ENCODE results near the gene PDE4B. TPM values are rescaled to one million over a fixed set of nuclear protein-coding genes. Genes with fewer than 3 reads are reported as not detected.

Gene PDE4B
- polyA plus RNA-seq, 1 donor from 2014 or later: 135 TPM

- peak overlapping the region; percentile 60 for H3K4me3 ChIP-seq (ENCODE audit: low read length)
- H3K27ac ChIP-seq (ENCODE audit: low read length): peak overlapping the region; percentile 46
- H3K4me2 ChIP-seq (ENCODE audit: low read length): peak overlapping the region; percentile 23
- peak overlapping the region; percentile 17 for H3K9ac ChIP-seq (ENCODE audit: low read length)
- no peaks in the 10 kb centered on the region for H4K20me1 ChIP-seq (ENCODE audit: insufficient read depth)
- no peaks in the 10 kb centered on the region for H3K27me3 ChIP-seq (ENCODE audit: insufficient read depth, low read depth, low read length)
- no peaks in the 10 kb centered on the region for H3K36me3 ChIP-seq (ENCODE audit: insufficient read depth, low read length)
- TF ChIP-seq EP300 (conservative IDR thresholded peaks at IDR 0.05; ENCODE audit: poor library complexity, severe bottlenecking) (peak; percentile 8), SMC3 (conservative IDR thresholded peaks at IDR 0.05; ENCODE audit: poor library complexity) (no peak)
- H2AFZ ChIP-seq (ENCODE audit: low read depth, low read length): no peak overlapping the region
- no peaks in the 10 kb centered on the region for H3K9me3 ChIP-seq (ENCODE audit: low read length)
- H3K9me2 ChIP-seq (ENCODE audit: insufficient read depth, low read length): no peaks in the 10 kb centered on the region
- peaks cover 31% of the 10 kb centered on the region for H3K79me2 ChIP-seq (replicated peaks; ENCODE audit: insufficient read depth, low read length)
- H3F3A ChIP-seq (ENCODE audit: insufficient read depth, low read length, poor library complexity, severe bottlenecking): no peaks in the 10 kb centered on the region
Measured at GRCh38 chr1:65992831-65993271, 200.2 kb downstream of the PDE4B start.

GRCh38 chr1:65994223-65994622, 201.5 kb downstream of the PDE4B start:
- H3K27ac ChIP-seq (ENCODE audit: low read length): no peak overlapping the region
- TF ChIP-seq MXI1 (conservative IDR thresholded peaks at IDR 0.05; ENCODE audit: poor library complexity, severe bottlenecking): no peak
- no peak overlapping the region for H3K9ac ChIP-seq (ENCODE audit: low read length)
- peaks cover 36% of the 10 kb centered on the region for H3K79me2 ChIP-seq (replicated peaks; ENCODE audit: insufficient read depth, low read length)
- H3K27me3 ChIP-seq (ENCODE audit: insufficient read depth, low read depth, low read length): no peaks in the 10 kb centered on the region
- H3K4me3 ChIP-seq (ENCODE audit: low read length): peak overlapping the region; percentile 60
- no peaks in the 10 kb centered on the region for H3F3A ChIP-seq (ENCODE audit: insufficient read depth, low read length, poor library complexity, severe bottlenecking)
- no peak overlapping the region for H2AFZ ChIP-seq (ENCODE audit: low read depth, low read length)
- H3K36me3 ChIP-seq (ENCODE audit: insufficient read depth, low read length): no peaks in the 10 kb centered on the region
- H3K9me2 ChIP-seq (ENCODE audit: insufficient read depth, low read length): no peaks in the 10 kb centered on the region
- H4K20me1 ChIP-seq (ENCODE audit: insufficient read depth): no peaks in the 10 kb centered on the region
- no peaks in the 10 kb centered on the region for H3K9me3 ChIP-seq (ENCODE audit: low read length)
- peak overlapping the region; percentile 30 for H3K4me2 ChIP-seq (ENCODE audit: low read length)

- Histone ChIP-seq H3K36me3 (ENCODE audit: insufficient read depth, low read length) (no peaks in the 10 kb centered on the region), H3K79me2 (replicated peaks; ENCODE audit: insufficient read depth, low read length) (peaks cover 36% of the 10 kb centered on the region), H2AFZ (ENCODE audit: low read depth, low read length) (no peak overlapping the region), H3K4me2 (ENCODE audit: low read length) (no peak overlapping the region), H3K4me3 (ENCODE audit: low read length) (no peak overlapping the region), H4K20me1 (ENCODE audit: insufficient read depth) (no peaks in the 10 kb centered on the region), H3K27ac (ENCODE audit: low read length) (no peak overlapping the region), H3F3A (ENCODE audit: insufficient read depth, low read length, poor library complexity, severe bottlenecking) (no peaks in the 10 kb centered on the region), H3K9ac (ENCODE audit: low read length) (no peak overlapping the region), H3K27me3 (ENCODE audit: insufficient read depth, low read depth, low read length) (no peaks in the 10 kb centered on the region), H3K9me2 (ENCODE audit: insufficient read depth, low read length) (no peaks in the 10 kb centered on the region), H3K9me3 (ENCODE audit: low read length) (no peaks in the 10 kb centered on the region)
- no peak for TF ChIP-seq REST (IDR thresholded peaks at IDR 0.05; ENCODE audit: borderline replicate concordance)
- TF ChIP-seq TAF1 (IDR thresholded peaks at IDR 0.05; ENCODE audit: low read depth): no peak
- TF ChIP-seq SMC3 (conservative IDR thresholded peaks at IDR 0.05; ENCODE audit: poor library complexity): no peak
- no peak for TF ChIP-seq EP300 (conservative IDR thresholded peaks at IDR 0.05; ENCODE audit: poor library complexity, severe bottlenecking)
- TF ChIP-seq EZH2 (IDR thresholded peaks at IDR 0.05; ENCODE audit: borderline replicate concordance, insufficient read depth, low read length, poor library complexity, severe bottlenecking): no peak
- TF ChIP-seq RAD21 (conservative IDR thresholded peaks at IDR 0.05): no peak
- no peak for TF ChIP-seq POLR2AphosphoS5 (IDR thresholded peaks at IDR 0.05)
- TF ChIP-seq MXI1 (conservative IDR thresholded peaks at IDR 0.05; ENCODE audit: poor library complexity, severe bottlenecking): no peak
- TF ChIP-seq CTCF (IDR thresholded peaks at IDR 0.05; ENCODE audit: poor library complexity, severe bottlenecking): no peak
Measured at GRCh38 chr1:65995336-65995735, 202.6 kb downstream of the PDE4B start.

Measured in neural cell (in vitro differentiated cells).